ENCODE measurements around the gene LRFN5.
A peak's percentile ranks its signal among the peaks of the same experiment; 100 is the strongest.
"Not testable (repeated sequence)": the region's sequence is repeated elsewhere in the genome, so short reads cannot be mapped to it uniquely, and the experiment has no call there.

The LRFN5 gene

DNA sequence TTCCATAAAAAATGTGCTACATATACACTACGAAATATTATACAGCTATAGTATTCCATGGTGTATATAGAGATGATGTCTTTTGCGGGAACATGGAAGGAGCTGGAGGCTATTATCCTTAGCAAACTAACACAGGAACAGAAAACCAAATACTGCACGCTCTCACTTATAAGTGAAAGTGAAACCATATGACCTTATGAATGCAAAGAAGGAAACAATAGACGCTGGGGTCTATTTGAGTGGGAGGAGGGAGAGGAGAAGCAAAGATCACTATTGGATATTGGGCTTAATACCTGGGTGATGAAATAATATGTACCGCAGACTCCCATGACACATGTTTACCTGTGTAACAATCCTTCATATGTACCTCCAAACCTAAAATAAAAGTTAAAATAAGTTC lies 142.8 kb downstream of the LRFN5 start:
- Histone ChIP-seq H2AFZ (ENCODE audit: low read length) (peak overlapping the region; percentile 46; the same call in 1 of the 2 replicates), H3K9me2 (replicated peaks; ENCODE audit: low read depth, low read length) (no peaks in the 10 kb centered on the region), H3K27me3 (ENCODE audit: insufficient read depth, low read length, poor library complexity, severe bottlenecking) (no peaks in the 10 kb centered on the region), H4K20me1 (ENCODE audit: insufficient read depth, low read length, poor library complexity, severe bottlenecking) (no peaks in the 10 kb centered on the region), H3F3A (ENCODE audit: low read depth) (no peaks in the 10 kb centered on the region), H3K79me2 (ENCODE audit: insufficient read depth, low read length) (no peaks in the 10 kb centered on the region), H3K36me3 (ENCODE audit: insufficient read depth, low read length) (no peaks in the 10 kb centered on the region), H3K9me3 (ENCODE audit: insufficient read depth, low read depth, low read length) (no peaks in the 10 kb centered on the region), H3K9ac (ENCODE audit: low read depth, low read length, poor library complexity, severe bottlenecking) (no peak overlapping the region), H3K4me2 (ENCODE audit: low read depth, low read length, poor library complexity, severe bottlenecking) (peak overlapping the region; percentile 18), H3K4me3 (ENCODE audit: low read length, poor library complexity, severe bottlenecking) (peak overlapping the region; percentile 37), H3K4me1 (ENCODE audit: insufficient read depth, low read length, poor library complexity, severe bottlenecking) (no peaks in the 10 kb centered on the region)
- TF ChIP-seq, protein P1, sequence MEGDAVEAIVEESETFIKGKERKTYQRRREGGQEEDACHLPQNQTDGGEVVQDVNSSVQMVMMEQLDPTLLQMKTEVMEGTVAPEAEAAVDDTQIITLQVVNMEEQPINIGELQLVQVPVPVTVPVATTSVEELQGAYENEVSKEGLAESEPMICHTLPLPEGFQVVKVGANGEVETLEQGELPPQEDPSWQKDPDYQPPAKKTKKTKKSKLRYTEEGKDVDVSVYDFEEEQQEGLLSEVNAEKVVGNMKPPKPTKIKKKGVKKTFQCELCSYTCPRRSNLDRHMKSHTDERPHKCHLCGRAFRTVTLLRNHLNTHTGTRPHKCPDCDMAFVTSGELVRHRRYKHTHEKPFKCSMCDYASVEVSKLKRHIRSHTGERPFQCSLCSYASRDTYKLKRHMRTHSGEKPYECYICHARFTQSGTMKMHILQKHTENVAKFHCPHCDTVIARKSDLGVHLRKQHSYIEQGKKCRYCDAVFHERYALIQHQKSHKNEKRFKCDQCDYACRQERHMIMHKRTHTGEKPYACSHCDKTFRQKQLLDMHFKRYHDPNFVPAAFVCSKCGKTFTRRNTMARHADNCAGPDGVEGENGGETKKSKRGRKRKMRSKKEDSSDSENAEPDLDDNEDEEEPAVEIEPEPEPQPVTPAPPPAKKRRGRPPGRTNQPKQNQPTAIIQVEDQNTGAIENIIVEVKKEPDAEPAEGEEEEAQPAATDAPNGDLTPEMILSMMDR (conservative IDR thresholded peaks at IDR 0.05; ENCODE audit: low read length), result no peak
- no peak for TF ChIP-seq EZH2phosphoT487 (IDR thresholded peaks at IDR 0.05; ENCODE audit: borderline replicate concordance)

DNA sequence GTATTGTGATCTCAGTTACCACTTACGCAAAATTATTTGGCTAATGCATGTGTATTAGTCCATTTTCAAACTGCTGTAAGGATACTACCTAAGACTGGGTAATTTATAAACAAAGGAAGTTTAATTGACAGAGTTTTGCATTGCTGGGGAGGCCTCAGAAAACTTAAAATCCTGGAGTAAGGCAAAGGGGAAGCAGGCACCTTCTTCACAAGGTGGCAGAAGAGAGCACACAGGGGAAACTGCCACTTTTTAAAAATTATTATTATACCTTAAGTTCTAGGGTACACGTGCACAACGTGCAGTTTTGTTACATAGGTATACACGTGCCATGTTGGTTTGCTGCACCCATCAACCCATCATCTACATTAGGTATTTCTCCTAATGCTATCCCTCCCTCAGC lies 143.9 kb downstream of the LRFN5 start:
- H3K9ac ChIP-seq (ENCODE audit: low read depth, low read length, poor library complexity, severe bottlenecking); H3K9me3 ChIP-seq (ENCODE audit: insufficient read depth, low read depth, low read length); H3F3A ChIP-seq (ENCODE audit: low read depth); H3K79me2 ChIP-seq (ENCODE audit: insufficient read depth, low read length); H3K4me2 ChIP-seq (ENCODE audit: low read depth, low read length, poor library complexity, severe bottlenecking); H4K20me1 ChIP-seq (ENCODE audit: insufficient read depth, low read length, poor library complexity, severe bottlenecking); H3K4me1 ChIP-seq (ENCODE audit: insufficient read depth, low read length, poor library complexity, severe bottlenecking); H2AFZ ChIP-seq (ENCODE audit: low read length); H3K36me3 ChIP-seq (ENCODE audit: insufficient read depth, low read length); H3K27me3 ChIP-seq (ENCODE audit: insufficient read depth, low read length, poor library complexity, severe bottlenecking); H3K9me2 ChIP-seq (replicated peaks; ENCODE audit: low read depth, low read length); H3K4me3 ChIP-seq (ENCODE audit: low read length, poor library complexity, severe bottlenecking): not testable (repeated sequence)

DNA sequence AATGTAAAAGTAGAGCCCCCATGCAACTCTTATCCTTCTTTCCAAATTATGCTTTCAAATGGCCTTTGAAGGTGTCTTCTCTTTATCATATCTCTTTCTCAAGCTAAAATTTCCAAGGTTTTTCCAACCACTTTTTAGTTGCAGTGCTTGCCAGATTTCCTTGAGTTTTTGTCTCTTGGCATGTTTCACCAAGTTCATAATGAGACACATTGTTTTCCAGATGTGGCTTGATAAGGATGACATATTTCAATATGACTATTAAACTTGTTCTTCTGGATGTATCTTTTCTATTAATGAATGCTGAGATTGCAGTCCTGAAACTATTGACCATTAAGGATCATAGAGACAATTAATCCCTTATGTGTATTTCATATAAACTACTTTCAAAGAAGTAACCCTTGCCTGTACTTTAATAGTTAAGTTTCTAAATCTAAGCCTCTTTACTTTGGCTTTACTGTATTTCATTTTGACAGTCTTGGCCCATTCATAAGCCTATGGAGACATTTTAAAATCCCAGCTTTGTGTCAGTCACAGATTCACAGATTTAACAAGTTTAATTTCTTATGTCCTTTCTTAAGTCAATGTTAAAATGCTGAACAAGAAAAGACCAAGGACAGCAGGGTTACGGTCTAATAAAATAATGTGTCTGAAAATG lies 151.5 kb downstream of the LRFN5 start:
- TF ChIP-seq, protein P1 (conservative IDR thresholded peaks at IDR 0.05; ENCODE audit: low read length), result no peak
- TF ChIP-seq EZH2phosphoT487 (IDR thresholded peaks at IDR 0.05; ENCODE audit: borderline replicate concordance), result no peak
- Histone ChIP-seq H3K4me1 (ENCODE audit: insufficient read depth, low read length, poor library complexity, severe bottlenecking) (no peaks in the 10 kb centered on the region), H3K9ac (ENCODE audit: low read depth, low read length, poor library complexity, severe bottlenecking) (no peak overlapping the region), H4K20me1 (ENCODE audit: insufficient read depth, low read length, poor library complexity, severe bottlenecking) (no peaks in the 10 kb centered on the region), H3K4me2 (ENCODE audit: low read depth, low read length, poor library complexity, severe bottlenecking) (no peak overlapping the region), H3F3A (ENCODE audit: low read depth) (no peaks in the 10 kb centered on the region), H3K79me2 (ENCODE audit: insufficient read depth, low read length) (no peaks in the 10 kb centered on the region), H3K4me3 (ENCODE audit: low read length, poor library complexity, severe bottlenecking) (no peak overlapping the region), H3K9me3 (ENCODE audit: insufficient read depth, low read depth, low read length) (no peaks in the 10 kb centered on the region), H3K36me3 (ENCODE audit: insufficient read depth, low read length) (no peaks in the 10 kb centered on the region), H2AFZ (ENCODE audit: low read length) (no peak overlapping the region), H3K27me3 (ENCODE audit: insufficient read depth, low read length, poor library complexity, severe bottlenecking) (no peaks in the 10 kb centered on the region), H3K9me2 (replicated peaks; ENCODE audit: low read depth, low read length) (no peaks in the 10 kb centered on the region)

DNA sequence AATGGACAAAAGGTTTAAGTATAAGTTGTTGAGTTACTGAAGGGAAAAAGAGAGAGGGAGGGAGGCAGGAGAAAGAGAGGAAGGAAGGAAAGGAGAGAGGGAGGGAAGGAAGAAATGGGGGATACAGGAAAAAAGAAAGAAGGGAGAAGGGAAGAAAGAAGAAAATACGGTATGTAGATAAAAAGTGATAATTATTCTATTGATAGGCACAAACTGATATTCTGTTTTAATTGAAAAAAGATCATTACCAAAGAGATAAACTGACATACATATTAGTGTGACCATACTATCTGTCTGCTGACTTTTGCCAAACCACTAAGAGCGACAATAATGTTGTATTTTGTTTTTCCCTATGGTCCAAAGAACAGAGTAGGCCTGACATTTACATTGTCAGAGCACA lies 154.5 kb downstream of the LRFN5 start:
- H3K4me2 ChIP-seq (ENCODE audit: low read depth, low read length, poor library complexity, severe bottlenecking), result no peak overlapping the region
- TF ChIP-seq EZH2phosphoT487 (IDR thresholded peaks at IDR 0.05; ENCODE audit: borderline replicate concordance), result no peak
- TF ChIP-seq, protein P1 (conservative IDR thresholded peaks at IDR 0.05; ENCODE audit: low read length), result no peak
- H3K79me2 ChIP-seq (ENCODE audit: insufficient read depth, low read length), result no peaks in the 10 kb centered on the region
- H3K27me3 ChIP-seq (ENCODE audit: insufficient read depth, low read length, poor library complexity, severe bottlenecking), result no peaks in the 10 kb centered on the region
- H3K9ac ChIP-seq (ENCODE audit: low read depth, low read length, poor library complexity, severe bottlenecking), result no peak overlapping the region
- no peaks in the 10 kb centered on the region for H3F3A ChIP-seq (ENCODE audit: low read depth)
- H3K9me3 ChIP-seq (ENCODE audit: insufficient read depth, low read depth, low read length), result no peaks in the 10 kb centered on the region
- H3K4me3 ChIP-seq (ENCODE audit: low read length, poor library complexity, severe bottlenecking), result no peak overlapping the region
- H3K36me3 ChIP-seq (ENCODE audit: insufficient read depth, low read length), result no peaks in the 10 kb centered on the region
- no peaks in the 10 kb centered on the region for H4K20me1 ChIP-seq (ENCODE audit: insufficient read depth, low read length, poor library complexity, severe bottlenecking)
- no peak overlapping the region for H2AFZ ChIP-seq (ENCODE audit: low read length)
- no peaks in the 10 kb centered on the region for H3K4me1 ChIP-seq (ENCODE audit: insufficient read depth, low read length, poor library complexity, severe bottlenecking)
- H3K9me2 ChIP-seq (replicated peaks; ENCODE audit: low read depth, low read length), result no peaks in the 10 kb centered on the region

Data from Loucy (cell line).